ENCODE data around the gene NTNG1. TPM values are rescaled to one million over a fixed set of nuclear protein-coding genes. Genes with fewer than 3 reads are reported as not detected.
"Not testable (repeated sequence)": the region's sequence is repeated elsewhere in the genome, so short reads cannot be mapped to it uniquely, and the experiment has no call there.

The NTNG1 gene
- total RNA-seq, 4 donors from 2014 or later: 0.20 to 3.0 (median 1.0) TPM

- no peak for ATAC-seq
- 71 to 80% methylated on average over 3 of the region's 3 CpGs for WGBS, 2 donors (ENCODE audit: low coverage in 1 of 2)
These were observed 18.2 kb downstream of the NTNG1 start for GRCh38 chr1:107158991-107159390.

DNA sequence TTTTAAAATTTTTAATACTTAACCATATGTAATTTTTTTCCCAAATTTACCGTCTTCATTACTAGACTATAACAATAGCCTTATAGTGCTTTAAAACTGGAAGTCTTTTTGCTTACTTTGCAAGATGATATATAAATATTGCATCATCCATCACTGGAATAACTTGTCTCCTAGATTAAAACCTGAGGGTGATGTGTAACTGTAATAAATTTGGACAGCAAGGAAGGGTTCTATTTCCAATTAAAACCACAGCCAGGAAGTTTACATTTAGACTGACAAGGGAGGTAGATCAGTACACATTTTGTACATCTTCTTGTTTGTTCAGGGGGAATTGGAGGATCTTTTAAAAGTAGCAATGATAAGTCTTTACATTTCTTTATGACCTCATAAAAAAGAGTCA, 21.9 kb downstream of the NTNG1 start:
- WGBS, 2 donors (ENCODE audit: low coverage in 1 of 2): 67 to 91% methylated on average over 1 of the region's 1 CpG
- H3K27me3 ChIP-seq: no peaks in the 10 kb centered on the region
- H3K36me3 ChIP-seq: no peaks in the 10 kb centered on the region
- peaks cover 0 to 6% (median 0%) of the 10 kb centered on the region in 3 donors for H3K9me3 ChIP-seq
- H3K4me3 ChIP-seq: no peak overlapping the region
- H3K27ac ChIP-seq: no peak overlapping the region
- ATAC-seq: no peak
- no peaks in the 10 kb centered on the region for H3K4me1 ChIP-seq
- TF ChIP-seq POLR2A (IDR thresholded peaks at IDR 0.05): no peak
- TF ChIP-seq EP300 (IDR thresholded peaks at IDR 0.05): no peak
- TF ChIP-seq POLR2AphosphoS5 (IDR thresholded peaks at IDR 0.05): no peak
- TF ChIP-seq CTCF (IDR thresholded peaks at IDR 0.05): no peak

More at GRCh38 chr1:107158991-107159390, 18.2 kb downstream of the NTNG1 start:
- Histone ChIP-seq H3K4me1 (no peaks in the 10 kb centered on the region), H3K27me3 (no peaks in the 10 kb centered on the region), H3K27ac (no peak overlapping the region), H3K9me3 (peaks cover 0 to 1% (median 0%) of the 10 kb centered on the region in 3 donors), H3K36me3 (no peaks in the 10 kb centered on the region), H3K4me3 (no peak overlapping the region)
- TF ChIP-seq POLR2A (IDR thresholded peaks at IDR 0.05) (no peak), CTCF (IDR thresholded peaks at IDR 0.05) (no peak), EP300 (IDR thresholded peaks at IDR 0.05) (no peak), POLR2AphosphoS5 (IDR thresholded peaks at IDR 0.05) (no peak)

DNA sequence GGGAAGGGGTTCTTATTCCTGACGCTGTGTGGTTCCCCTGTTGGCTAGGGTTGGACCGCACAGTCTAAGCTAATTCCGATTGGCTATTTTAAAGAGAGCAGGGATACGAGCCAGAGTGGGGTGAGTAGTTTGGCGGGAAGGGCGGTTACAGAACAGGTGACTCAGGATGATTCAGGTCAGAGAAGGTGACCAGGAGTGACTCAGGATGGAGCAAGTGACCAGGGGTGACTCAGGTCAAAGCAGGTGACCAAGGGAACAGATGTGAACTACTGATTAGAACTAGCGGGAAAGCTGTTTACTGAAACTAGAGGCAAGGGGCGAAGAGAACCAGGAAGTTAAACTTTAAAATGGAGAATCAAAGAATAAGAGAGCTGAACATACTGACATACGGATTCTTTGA, 24.1 kb downstream of the NTNG1 start:
- H3K27me3 ChIP-seq, H3K4me1 ChIP-seq, ATAC-seq, H3K9me3 ChIP-seq, H3K27ac ChIP-seq, H3K4me3 ChIP-seq, H3K36me3 ChIP-seq: not testable (repeated sequence)
- 94 to 95% methylated on average over 6 to 9 of the region's 9 CpGs for WGBS, 2 donors (ENCODE audit: low coverage in 1 of 2)

GRCh38 chr1:107169615-107170014, 28.8 kb downstream of the NTNG1 start:
- TF ChIP-seq POLR2AphosphoS5 (IDR thresholded peaks at IDR 0.05) (no peak), CTCF (IDR thresholded peaks at IDR 0.05) (no peak), EP300 (IDR thresholded peaks at IDR 0.05) (no peak), POLR2A (IDR thresholded peaks at IDR 0.05) (no peak)
- Histone ChIP-seq H3K4me1 (no peaks in the 10 kb centered on the region), H3K27ac (no peak overlapping the region), H3K4me3 (no peak overlapping the region), H3K27me3 (no peaks in the 10 kb centered on the region), H3K36me3 (no peaks in the 10 kb centered on the region), H3K9me3 (no peaks in the 10 kb centered on the region)
- ATAC-seq: no peak
- WGBS, 2 donors (ENCODE audit: low coverage in 1 of 2): 71 to 85% methylated on average over 2 to 3 of the region's 3 CpGs

DNA sequence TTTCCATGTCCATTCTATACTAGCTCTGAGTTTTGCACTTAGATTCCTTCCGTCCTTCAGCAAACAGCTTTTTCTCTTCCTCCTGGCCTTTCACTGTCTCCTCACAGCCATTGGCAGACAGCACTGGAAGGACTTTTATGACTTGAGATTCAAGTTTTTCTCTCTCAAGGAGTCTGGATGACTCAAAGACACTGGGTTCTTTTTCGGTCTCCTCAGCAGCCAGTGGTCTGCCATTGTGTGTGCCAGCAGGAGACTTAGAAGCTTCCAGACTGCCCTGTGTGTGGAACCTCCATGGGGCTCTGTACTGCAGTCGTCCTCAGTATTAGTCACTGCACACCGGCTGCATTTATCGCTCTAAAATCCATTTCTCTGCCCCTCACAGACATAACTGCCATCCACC, 30.5 kb downstream of the NTNG1 start:
- ATAC-seq: no peak
- Histone ChIP-seq H3K4me3 (no peak overlapping the region), H3K9me3 (no peaks in the 10 kb centered on the region), H3K27ac (no peak overlapping the region), H3K36me3 (no peaks in the 10 kb centered on the region), H3K4me1 (no peaks in the 10 kb centered on the region), H3K27me3 (no peaks in the 10 kb centered on the region)
- 54 to 73% methylated on average over 5 of the region's 5 CpGs for WGBS, 2 donors (ENCODE audit: low coverage in 1 of 2)
- no peak for TF ChIP-seq EP300 (IDR thresholded peaks at IDR 0.05)
- TF ChIP-seq CTCF (IDR thresholded peaks at IDR 0.05): no peak
- no peak for TF ChIP-seq POLR2A (IDR thresholded peaks at IDR 0.05)
- TF ChIP-seq POLR2AphosphoS5 (IDR thresholded peaks at IDR 0.05): no peak
